ENCODE data around the gene UBE2E1. TPM values are rescaled to one million over a fixed set of nuclear protein-coding genes. Genes with fewer than 3 reads are reported as not detected.

UBE2E1 gene
- total RNA-seq, 2 donors from 2014 or later = 76.2 to 78.4 TPM

- Mint-ChIP-seq H3K4me3 (no peak overlapping the region), H3K9me3 (no peaks in the 10 kb centered on the region), H3K27ac (no peak overlapping the region), H3K4me1 (ENCODE audit: low read depth) (peaks cover 60% of the 10 kb centered on the region), H3K27me3 (ENCODE audit: low read depth) (no peaks in the 10 kb centered on the region), H3K36me3 (ENCODE audit: insufficient read depth in 2 of 2) (peaks cover 0 to 2% of the 10 kb centered on the region in 2 donors)
- DNase-seq (no peak), ATAC-seq (replicated peaks in 1 of 2) (no peak)
Observed at GRCh38 chr3:23817508-23818223, 11.9 kb downstream of the UBE2E1 start.

GRCh38 chr3:23819599-23820360, 14.0 kb downstream of the UBE2E1 start:
- H3K9me3 Mint-ChIP-seq = no peaks in the 10 kb centered on the region
- H3K4me1 Mint-ChIP-seq (ENCODE audit: low read depth) = peaks cover 52% of the 10 kb centered on the region
- ATAC-seq (replicated peaks in 1 of 2) (peak; percentile 60 to 65), DNase-seq (no peak)
- peak overlapping the region in 1 of 2 donors; percentile 6 for H3K4me3 Mint-ChIP-seq
- H3K27me3 Mint-ChIP-seq (ENCODE audit: low read depth) = no peaks in the 10 kb centered on the region
- H3K36me3 Mint-ChIP-seq (ENCODE audit: insufficient read depth in 2 of 2) = peaks cover 0 to 2% of the 10 kb centered on the region in 2 donors
- no peak overlapping the region for H3K27ac Mint-ChIP-seq

GRCh38 chr3:23820888-23821287, 15.1 kb downstream of the UBE2E1 start:
- peaks cover 51% of the 10 kb centered on the region for H3K4me1 Mint-ChIP-seq (ENCODE audit: low read depth)

GRCh38 chr3:23821858-23822257, 16.1 kb downstream of the UBE2E1 start:
- Mint-ChIP-seq H3K9me3 (no peaks in the 10 kb centered on the region), H3K27me3 (ENCODE audit: low read depth) (no peaks in the 10 kb centered on the region), H3K36me3 (ENCODE audit: insufficient read depth in 2 of 2) (peaks cover 2% of the 10 kb centered on the region in 2 donors), H3K4me3 (no peak overlapping the region), H3K4me1 (ENCODE audit: low read depth) (peaks cover 60% of the 10 kb centered on the region), H3K27ac (no peak overlapping the region)
- ATAC-seq (replicated peaks in 1 of 2) (no peak), DNase-seq (no peak)

More at GRCh38 chr3:23820888-23821287, 15.1 kb downstream of the UBE2E1 start:
- DNase-seq = no peak
- no peak overlapping the region for H3K27ac Mint-ChIP-seq
- ATAC-seq (replicated peaks in 1 of 2) = peak in 1 of 2 donors; percentile 46
- H3K9me3 Mint-ChIP-seq = no peaks in the 10 kb centered on the region
- H3K36me3 Mint-ChIP-seq (ENCODE audit: insufficient read depth in 2 of 2) = peaks cover 2% of the 10 kb centered on the region in 2 donors
- no peaks in the 10 kb centered on the region for H3K27me3 Mint-ChIP-seq (ENCODE audit: low read depth)
- no peak overlapping the region for H3K4me3 Mint-ChIP-seq

- Mint-ChIP-seq H3K4me1 (ENCODE audit: low read depth) (peaks cover 58% of the 10 kb centered on the region), H3K27ac (no peak overlapping the region), H3K27me3 (ENCODE audit: low read depth) (no peaks in the 10 kb centered on the region), H3K36me3 (ENCODE audit: insufficient read depth in 2 of 2) (peaks cover 2% of the 10 kb centered on the region in 2 donors), H3K9me3 (no peaks in the 10 kb centered on the region), H3K4me3 (no peak overlapping the region)
- ATAC-seq (replicated peaks in 1 of 2) = no peak
- no peak for DNase-seq
Observed at GRCh38 chr3:23822559-23822958, 16.8 kb downstream of the UBE2E1 start.

- H3K9me3 Mint-ChIP-seq = no peaks in the 10 kb centered on the region
- H3K36me3 Mint-ChIP-seq (ENCODE audit: insufficient read depth in 2 of 2) = peaks cover under 1 to 2% of the 10 kb centered on the region in 2 donors
- no peak overlapping the region for H3K4me3 Mint-ChIP-seq
- ATAC-seq (replicated peaks in 1 of 2) (no peak), DNase-seq (no peak)
- H3K4me1 Mint-ChIP-seq (ENCODE audit: low read depth) = peaks cover 53% of the 10 kb centered on the region
- H3K27me3 Mint-ChIP-seq (ENCODE audit: low read depth) = no peaks in the 10 kb centered on the region
- H3K27ac Mint-ChIP-seq = no peak overlapping the region
Observed at GRCh38 chr3:23823620-23824019, 17.9 kb downstream of the UBE2E1 start.

- Mint-ChIP-seq H3K4me3 (no peak overlapping the region), H3K9me3 (no peaks in the 10 kb centered on the region), H3K27ac (no peak overlapping the region), H3K36me3 (ENCODE audit: insufficient read depth in 2 of 2) (peaks cover 0 to 2% of the 10 kb centered on the region in 2 donors), H3K27me3 (ENCODE audit: low read depth) (no peaks in the 10 kb centered on the region), H3K4me1 (ENCODE audit: low read depth) (peaks cover 57% of the 10 kb centered on the region)
- ATAC-seq (replicated peaks in 1 of 2) (no peak), DNase-seq (no peak)
Observed at GRCh38 chr3:23824699-23825444, 19.1 kb downstream of the UBE2E1 start.

- Mint-ChIP-seq H3K36me3 (ENCODE audit: insufficient read depth in 2 of 2) (peaks cover 0 to 6% of the 10 kb centered on the region in 2 donors), H3K4me3 (no peak overlapping the region), H3K27me3 (ENCODE audit: low read depth) (no peaks in the 10 kb centered on the region), H3K27ac (no peak overlapping the region), H3K9me3 (no peaks in the 10 kb centered on the region), H3K4me1 (ENCODE audit: low read depth) (peaks cover 58% of the 10 kb centered on the region)
- DNase-seq (no peak), ATAC-seq (replicated peaks in 1 of 2) (no peak)
Observed at GRCh38 chr3:23825802-23826201, 20.0 kb downstream of the UBE2E1 start.

GRCh38 chr3:23826382-23827064, 20.8 kb downstream of the UBE2E1 start:
- DNase-seq = no peak
- ATAC-seq (replicated peaks in 1 of 2) = peak in 1 of 2 donors; percentile 15
- no peak overlapping the region for H3K4me3 Mint-ChIP-seq
- H3K4me1 Mint-ChIP-seq (ENCODE audit: low read depth) = peaks cover 57% of the 10 kb centered on the region
- no peaks in the 10 kb centered on the region for H3K9me3 Mint-ChIP-seq
- H3K27me3 Mint-ChIP-seq (ENCODE audit: low read depth) = no peaks in the 10 kb centered on the region
- peak overlapping the region; percentile 67 for H3K27ac Mint-ChIP-seq
- H3K36me3 Mint-ChIP-seq (ENCODE audit: insufficient read depth in 2 of 2) = peaks cover 0 to 6% of the 10 kb centered on the region in 2 donors

- Mint-ChIP-seq H3K27me3 (ENCODE audit: low read depth) (no peaks in the 10 kb centered on the region), H3K27ac (no peak overlapping the region), H3K36me3 (ENCODE audit: insufficient read depth in 2 of 2) (peaks cover 0 to 6% of the 10 kb centered on the region in 2 donors), H3K4me1 (ENCODE audit: low read depth) (peaks cover 55% of the 10 kb centered on the region), H3K9me3 (no peaks in the 10 kb centered on the region), H3K4me3 (no peak overlapping the region)
- ATAC-seq (replicated peaks in 1 of 2) (no peak), DNase-seq (no peak)
Observed at GRCh38 chr3:23829242-23829934, 23.6 kb downstream of the UBE2E1 start.

GRCh38 chr3:23830869-23831484, 25.2 kb downstream of the UBE2E1 start:
- DNase-seq (peak in 1 of 2 donors; percentile 25), ATAC-seq (replicated peaks in 1 of 2) (peak; percentile 66 to 71)
- H3K27me3 Mint-ChIP-seq (ENCODE audit: low read depth) = no peaks in the 10 kb centered on the region
- H3K9me3 Mint-ChIP-seq = no peaks in the 10 kb centered on the region
- no peak overlapping the region for H3K4me3 Mint-ChIP-seq
- no peak overlapping the region for H3K27ac Mint-ChIP-seq
- peaks cover 0 to 3% of the 10 kb centered on the region in 2 donors for H3K36me3 Mint-ChIP-seq (ENCODE audit: insufficient read depth in 2 of 2)
- H3K4me1 Mint-ChIP-seq (ENCODE audit: low read depth) = peaks cover 47% of the 10 kb centered on the region

Measured in activated T-cell treated with anti-CD3 and anti-CD28 coated beads, Interleukin-2, amount 50 U/mL, for 72 hours (primary cell).